ENCODE measurements around the gene ATP6V0D1. TPM values are rescaled to one million over a fixed set of nuclear protein-coding genes. Genes with fewer than 3 reads are reported as not detected.
A peak's percentile ranks its signal among the peaks of the same experiment; 100 is the strongest.

ATP6V0D1 gene
- polyA plus RNA-seq, 3 donors = 354 to 687 (median 631) TPM

- intact Hi-C loops (cut with micrococcal nuclease) = loop anchor here in 1 of 2 donors (5.0 to 10.0 kb wide), 2 partner anchors 48 to 555 kb away; partner anchors contain the start of genes AGRP, ATP6V0D1 and NFATC3
- Histone ChIP-seq H3K27ac (ENCODE audit: low read depth in 1 of 2, low read length in 2 of 2) (peak overlapping the region; percentile 95), H3K27me3 (ENCODE audit: control insufficient read depth in 2 of 2, insufficient read depth in 2 of 2, low read length in 2 of 2) (peaks cover 0 to 1% of the 10 kb centered on the region in 2 donors), H3K36me3 (replicated peaks in 1 of 2; ENCODE audit: control insufficient read depth in 1 of 2, insufficient read depth in 2 of 2, low read length in 2 of 2) (peaks cover 0 to 12% of the 10 kb centered on the region in 2 donors), H2AFZ (ENCODE audit: insufficient read depth, low read depth, low read length, poor library complexity, severe bottlenecking) (peak overlapping the region; percentile 55), H3K4me2 (replicated peaks; ENCODE audit: extremely low read depth, low read length, poor library complexity, severe bottlenecking) (peak overlapping the region; percentile 89), H3K79me2 (ENCODE audit: insufficient read depth, low read length) (peaks cover 63% of the 10 kb centered on the region), H3K9ac (ENCODE audit: insufficient read depth, low read length, poor library complexity, severe bottlenecking) (peak overlapping the region; percentile 92), H3K4me3 (replicated peaks in 1 of 3; ENCODE audit: low read depth in 2 of 3, low read length in 3 of 3) (peak overlapping the region; percentile 58 to 96 (median 88)), H3K4me1 (ENCODE audit: control insufficient read depth in 1 of 2, insufficient read depth in 2 of 2, low read length in 2 of 2) (peaks cover 40 to 67% of the 10 kb centered on the region in 2 donors), H3K9me3 (replicated peaks in 1 of 2; ENCODE audit: control insufficient read depth in 1 of 2, insufficient read depth in 1 of 2, low read length in 2 of 2) (no peaks in the 10 kb centered on the region), H4K20me1 (ENCODE audit: insufficient read depth, low read length) (peaks cover 42% of the 10 kb centered on the region)
- peaks cover 55% of the 10 kb centered on the region for H3K4me1 Mint-ChIP-seq
- WGBS (ENCODE audit: insufficient coverage) = 4% methylated on average over 40 of the region's 48 CpGs
- peaks cover 26 to 33% of the 10 kb centered on the region in 2 donors for H3K36me3 Mint-ChIP-seq
- H3K9me3 Mint-ChIP-seq = peaks cover 0 to 3% (median 0%) of the 10 kb centered on the region in 7 donors
- H3K27me3 Mint-ChIP-seq (ENCODE audit: low read depth in 3 of 3) = peaks cover 7 to 24% (median 16%) of the 10 kb centered on the region in 3 donors
- peak overlapping the region; percentile 94 to 100 for H3K4me3 Mint-ChIP-seq
- peak overlapping the region; percentile 96 to 98 (median 96) for H3K27ac Mint-ChIP-seq
- TF ChIP-seq, protein P1, sequence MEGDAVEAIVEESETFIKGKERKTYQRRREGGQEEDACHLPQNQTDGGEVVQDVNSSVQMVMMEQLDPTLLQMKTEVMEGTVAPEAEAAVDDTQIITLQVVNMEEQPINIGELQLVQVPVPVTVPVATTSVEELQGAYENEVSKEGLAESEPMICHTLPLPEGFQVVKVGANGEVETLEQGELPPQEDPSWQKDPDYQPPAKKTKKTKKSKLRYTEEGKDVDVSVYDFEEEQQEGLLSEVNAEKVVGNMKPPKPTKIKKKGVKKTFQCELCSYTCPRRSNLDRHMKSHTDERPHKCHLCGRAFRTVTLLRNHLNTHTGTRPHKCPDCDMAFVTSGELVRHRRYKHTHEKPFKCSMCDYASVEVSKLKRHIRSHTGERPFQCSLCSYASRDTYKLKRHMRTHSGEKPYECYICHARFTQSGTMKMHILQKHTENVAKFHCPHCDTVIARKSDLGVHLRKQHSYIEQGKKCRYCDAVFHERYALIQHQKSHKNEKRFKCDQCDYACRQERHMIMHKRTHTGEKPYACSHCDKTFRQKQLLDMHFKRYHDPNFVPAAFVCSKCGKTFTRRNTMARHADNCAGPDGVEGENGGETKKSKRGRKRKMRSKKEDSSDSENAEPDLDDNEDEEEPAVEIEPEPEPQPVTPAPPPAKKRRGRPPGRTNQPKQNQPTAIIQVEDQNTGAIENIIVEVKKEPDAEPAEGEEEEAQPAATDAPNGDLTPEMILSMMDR (IDR thresholded peaks at IDR 0.05) = no peak
- DNase-seq = peak; percentile 68 to 81 (median 78)
These were observed 49.3 kb upstream of the ATP6V0D1 start for GRCh38 chr16:67530013-67530939.

DNA sequence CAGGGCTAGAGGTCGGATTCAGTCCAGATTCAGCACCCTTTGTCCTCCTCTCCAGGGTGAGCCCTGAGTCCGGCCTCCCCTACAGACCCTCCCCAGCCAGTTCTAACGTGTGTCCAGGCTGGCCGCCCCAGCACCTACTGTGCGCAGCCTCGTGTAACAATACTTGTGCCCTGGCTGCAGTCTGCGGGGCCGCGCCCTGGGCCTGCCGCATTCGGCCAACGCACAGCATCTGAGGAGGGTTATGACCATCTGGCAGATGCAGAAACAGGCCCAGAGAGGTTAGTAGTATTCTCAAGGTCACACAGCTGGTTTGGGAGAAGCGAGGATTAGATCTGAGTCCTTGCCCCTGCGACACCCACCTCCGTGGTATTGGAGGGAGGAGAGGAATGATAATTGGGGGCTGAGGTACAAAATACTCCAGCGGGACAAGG is 48.6 kb upstream of the ATP6V0D1 start:
- Histone ChIP-seq H3K27ac (ENCODE audit: low read depth in 1 of 2, low read length in 2 of 2) (peak overlapping the region; percentile 95), H3K79me2 (ENCODE audit: insufficient read depth, low read length) (peaks cover 56% of the 10 kb centered on the region), H3K4me3 (replicated peaks in 1 of 3; ENCODE audit: low read depth in 2 of 3, low read length in 3 of 3) (peak overlapping the region; percentile 58 to 96 (median 88)), H2AFZ (ENCODE audit: insufficient read depth, low read depth, low read length, poor library complexity, severe bottlenecking) (peak overlapping the region; percentile 55), H3K36me3 (replicated peaks in 1 of 2; ENCODE audit: control insufficient read depth in 1 of 2, insufficient read depth in 2 of 2, low read length in 2 of 2) (peaks cover 0 to 8% of the 10 kb centered on the region in 2 donors), H3K9me3 (replicated peaks in 1 of 2; ENCODE audit: control insufficient read depth in 1 of 2, insufficient read depth in 1 of 2, low read length in 2 of 2) (no peaks in the 10 kb centered on the region), H3K9ac (ENCODE audit: insufficient read depth, low read length, poor library complexity, severe bottlenecking) (peak overlapping the region; percentile 92), H3K4me2 (replicated peaks; ENCODE audit: extremely low read depth, low read length, poor library complexity, severe bottlenecking) (peak overlapping the region; percentile 89), H3K4me1 (ENCODE audit: control insufficient read depth in 1 of 2, insufficient read depth in 2 of 2, low read length in 2 of 2) (peaks cover 40 to 64% of the 10 kb centered on the region in 2 donors), H4K20me1 (ENCODE audit: insufficient read depth, low read length) (peaks cover 36% of the 10 kb centered on the region), H3K27me3 (ENCODE audit: control insufficient read depth in 2 of 2, insufficient read depth in 2 of 2, low read length in 2 of 2) (no peaks in the 10 kb centered on the region)
- intact Hi-C loops (cut with micrococcal nuclease) = loop anchor here (5.0 to 10.0 kb wide), 4 partner anchors 33 to 555 kb away; partner anchors contain the start of genes ACD (in 1 of the 2), AGRP (in 1 of the 2), ATP6V0D1 (in 1 of the 2) and C16orf86 (in 1 of the 2)
- Mint-ChIP-seq H3K27me3 (ENCODE audit: low read depth in 3 of 3) (peaks cover 8 to 23% (median 16%) of the 10 kb centered on the region in 3 donors), H3K36me3 (peaks cover 21 to 26% of the 10 kb centered on the region in 2 donors), H3K9me3 (peaks cover 0 to 3% (median 0%) of the 10 kb centered on the region in 7 donors), H3K27ac (peak overlapping the region; percentile 89 to 97 (median 96)), H3K4me3 (peak overlapping the region; percentile 94 to 95), H3K4me1 (peaks cover 51% of the 10 kb centered on the region)
- DNase-seq = peak in 1 of 3 donors; percentile 25
- TF ChIP-seq, protein P1 (IDR thresholded peaks at IDR 0.05) = no peak
- WGBS (ENCODE audit: insufficient coverage) = 24% methylated on average over 14 of the region's 16 CpGs
